Measurements from ENCODE around the gene CTSZ.

DNA sequence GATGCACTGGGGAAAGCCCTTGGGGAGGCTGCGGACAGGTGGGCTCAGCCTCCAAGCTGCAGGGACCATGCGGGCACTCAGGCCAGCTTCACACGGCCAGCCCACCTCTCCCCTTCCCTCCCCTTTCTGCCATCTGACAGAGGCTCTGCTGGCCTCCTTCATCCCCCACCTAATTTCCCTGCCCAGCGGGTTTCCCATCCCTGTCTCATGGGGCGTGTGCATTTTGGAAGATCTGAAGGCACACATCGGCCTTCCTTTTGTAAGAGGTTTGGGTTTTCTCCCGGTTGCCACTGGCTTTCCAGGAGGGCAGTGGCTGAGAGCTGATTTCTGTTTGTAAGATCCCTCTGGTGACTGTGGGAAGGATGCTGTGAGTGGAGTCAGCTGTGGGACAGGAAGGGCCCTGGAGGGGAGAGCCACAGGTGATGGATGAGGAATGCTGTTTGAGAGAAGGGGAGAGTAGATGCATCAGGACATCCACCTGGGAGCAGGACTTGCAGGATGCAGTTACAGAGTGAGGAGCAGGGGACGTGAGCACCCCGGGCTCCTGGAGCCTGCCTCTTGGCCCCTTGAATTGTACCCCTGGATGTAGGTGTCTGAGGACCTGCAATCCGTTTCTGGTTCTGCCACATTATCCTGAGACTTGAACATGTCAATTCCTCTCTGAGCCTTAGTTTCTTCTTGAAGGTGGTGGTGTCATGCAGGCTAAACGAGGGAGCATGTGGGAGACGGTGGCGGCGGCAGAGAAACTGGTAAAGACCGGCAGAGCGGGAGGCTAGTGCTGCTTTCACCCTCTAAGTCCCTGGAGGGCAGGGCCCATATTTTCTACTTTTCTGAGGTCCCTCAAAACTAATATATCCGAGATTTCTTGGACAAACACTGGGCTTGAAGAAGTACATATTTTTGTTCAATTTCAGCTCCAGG lies 6.2 kb upstream of the CTSZ start:
- no peak for TF ChIP-seq POLR2A (IDR thresholded peaks at IDR 0.05)
- TF ChIP-seq, protein P1, sequence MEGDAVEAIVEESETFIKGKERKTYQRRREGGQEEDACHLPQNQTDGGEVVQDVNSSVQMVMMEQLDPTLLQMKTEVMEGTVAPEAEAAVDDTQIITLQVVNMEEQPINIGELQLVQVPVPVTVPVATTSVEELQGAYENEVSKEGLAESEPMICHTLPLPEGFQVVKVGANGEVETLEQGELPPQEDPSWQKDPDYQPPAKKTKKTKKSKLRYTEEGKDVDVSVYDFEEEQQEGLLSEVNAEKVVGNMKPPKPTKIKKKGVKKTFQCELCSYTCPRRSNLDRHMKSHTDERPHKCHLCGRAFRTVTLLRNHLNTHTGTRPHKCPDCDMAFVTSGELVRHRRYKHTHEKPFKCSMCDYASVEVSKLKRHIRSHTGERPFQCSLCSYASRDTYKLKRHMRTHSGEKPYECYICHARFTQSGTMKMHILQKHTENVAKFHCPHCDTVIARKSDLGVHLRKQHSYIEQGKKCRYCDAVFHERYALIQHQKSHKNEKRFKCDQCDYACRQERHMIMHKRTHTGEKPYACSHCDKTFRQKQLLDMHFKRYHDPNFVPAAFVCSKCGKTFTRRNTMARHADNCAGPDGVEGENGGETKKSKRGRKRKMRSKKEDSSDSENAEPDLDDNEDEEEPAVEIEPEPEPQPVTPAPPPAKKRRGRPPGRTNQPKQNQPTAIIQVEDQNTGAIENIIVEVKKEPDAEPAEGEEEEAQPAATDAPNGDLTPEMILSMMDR (IDR thresholded peaks at IDR 0.05): no peak
